Vagina (tissue), 2 donors: ENCODE results near the gene ARSB. TPM values are rescaled to one million over a fixed set of nuclear protein-coding genes. Genes with fewer than 3 reads are reported as not detected.

ENCODE experiments used
- DNase-seq, 2 donors: peaks; one replicate each; pipeline ENCODE4 v3.0.0-alpha.2; 2017; ENCODE audit errors: extremely low spot score in 2 of 2
- H3K27ac ChIP-seq: fragments of 200-600 bp; sonication (generic); one replicate; pipeline ENCODE4 v1.5.1; 2019
- H3K27me3 ChIP-seq: fragments of 200-600 bp; sonication (generic); one replicate; pipeline ENCODE4 v1.5.1; 2019
- H3K36me3 ChIP-seq, 2 donors: fragments of 200-600 bp; sonication (generic); one replicate each; pipeline ENCODE4 v1.5.1; 2017 to 2019
- H3K4me1 ChIP-seq: fragments of 200-600 bp; sonication (generic); one replicate; pipeline ENCODE4 v1.5.1; 2019
- H3K4me3 ChIP-seq, 2 donors: fragments of 200-600 bp; sonication (generic); 1 replicate in 1 of 2; 2 replicates in 1 of 2; pipeline ENCODE4 v1.5.1; 2016 to 2019
- H3K9me3 ChIP-seq: fragments of 200-600 bp; sonication (generic); one replicate; pipeline ENCODE4 v1.5.1; 2019
- CTCF ChIP-seq, 3 experiments: fragments of 450-650 bp in 2 of 3; fragments of 200-600 bp in 1 of 3; sonication (generic) in 1 of 3; IDR thresholded peaks; one replicate each; pipeline ENCODE4 v1.5.1; 2017 to 2019; ENCODE audit warnings: antibody characterized with exemption in 3 of 3, mild to moderate bottlenecking in 2 of 3, moderate library complexity in 2 of 3
- POLR2A ChIP-seq, 2 donors: fragments of 450-650 bp; IDR thresholded peaks; one replicate each; pipeline ENCODE4 v1.6.1; 2017; ENCODE audit warnings: antibody characterized with exemption in 2 of 2, mild to moderate bottlenecking in 2 of 2, moderate library complexity in 2 of 2
- POLR2AphosphoS5 ChIP-seq, 2 donors: sonication (generic); formaldehyde crosslinking; IDR thresholded peaks; one replicate each; pipeline ENCODE4 v1.9.0; 2017; ENCODE audit warnings: antibody characterized with exemption in 2 of 2, mild to moderate bottlenecking in 2 of 2, low read depth in 1 of 2; ENCODE audit not compliant: insufficient read depth in 1 of 2
- intact Hi-C: fragments of 100-400 bp; cut with DNase I; formaldehyde crosslinking; loops from one replicate; pipeline ENCODE4 v1.15.1; 2023
- total RNA-seq: library from RNA; depleted of rRNA; stranded (reverse); fragments of >200 nt; gene quantifications from one replicate; pipeline ENCODE4 v1.2.3, GENCODE V29; 2016

ARSB gene
- total RNA-seq, 1 donor from 2014 or later, result 12.3 TPM

- no peaks in the 10 kb centered on the region for H3K27me3 ChIP-seq
- H3K4me1 ChIP-seq, result no peaks in the 10 kb centered on the region
- no peak overlapping the region for H3K4me3 ChIP-seq
- H3K27ac ChIP-seq, result no peak overlapping the region
- H3K9me3 ChIP-seq, result no peaks in the 10 kb centered on the region
- no peaks in the 10 kb centered on the region for H3K36me3 ChIP-seq
- intact Hi-C loops, result no loop called here
- DNase-seq, result no peak
- no peak for TF ChIP-seq POLR2A (IDR thresholded peaks at IDR 0.05)
- TF ChIP-seq POLR2AphosphoS5 (IDR thresholded peaks at IDR 0.05; ENCODE audit: insufficient read depth in 1 of 2, low read depth in 1 of 2), result no peak
- TF ChIP-seq CTCF (IDR thresholded peaks at IDR 0.05), result no peak
Observed at GRCh38 chr5:78922879-78923621, 62.1 kb downstream of the ARSB start.

- no peak overlapping the region for H3K4me3 ChIP-seq
- no peak overlapping the region for H3K27ac ChIP-seq
- no peaks in the 10 kb centered on the region for H3K36me3 ChIP-seq
- DNase-seq, result no peak
- intact Hi-C loops, result no loop called here
- no peaks in the 10 kb centered on the region for H3K27me3 ChIP-seq
- H3K9me3 ChIP-seq, result no peaks in the 10 kb centered on the region
- H3K4me1 ChIP-seq, result no peaks in the 10 kb centered on the region
- TF ChIP-seq POLR2A (IDR thresholded peaks at IDR 0.05), result no peak
- peak in 1 of 3 experiments; percentile 31 for TF ChIP-seq CTCF (IDR thresholded peaks at IDR 0.05)
- no peak for TF ChIP-seq POLR2AphosphoS5 (IDR thresholded peaks at IDR 0.05; ENCODE audit: insufficient read depth in 1 of 2, low read depth in 1 of 2)
Observed at GRCh38 chr5:78920604-78921003, 64.5 kb downstream of the ARSB start.

GRCh38 chr5:78919796-78920195 lies 65.3 kb downstream of the ARSB start:
- no peaks in the 10 kb centered on the region for H3K9me3 ChIP-seq
- intact Hi-C loops, result no loop called here

GRCh38 chr5:78916044-78916443 lies 69.1 kb downstream of the ARSB start:
- no peak overlapping the region for H3K27ac ChIP-seq
- no peak overlapping the region for H3K4me3 ChIP-seq
- H3K27me3 ChIP-seq, result no peaks in the 10 kb centered on the region
- H3K4me1 ChIP-seq, result no peaks in the 10 kb centered on the region
- no peak for DNase-seq
- intact Hi-C loops, result no loop called here
- H3K36me3 ChIP-seq, result no peaks in the 10 kb centered on the region
- TF ChIP-seq CTCF (IDR thresholded peaks at IDR 0.05) (no peak), POLR2A (IDR thresholded peaks at IDR 0.05) (no peak), POLR2AphosphoS5 (IDR thresholded peaks at IDR 0.05; ENCODE audit: insufficient read depth in 1 of 2, low read depth in 1 of 2) (no peak)
- H3K9me3 ChIP-seq, result no peaks in the 10 kb centered on the region

More at GRCh38 chr5:78919796-78920195, 65.3 kb downstream of the ARSB start:
- no peak for TF ChIP-seq POLR2AphosphoS5 (IDR thresholded peaks at IDR 0.05; ENCODE audit: insufficient read depth in 1 of 2, low read depth in 1 of 2)
- TF ChIP-seq CTCF (IDR thresholded peaks at IDR 0.05), result no peak
- TF ChIP-seq POLR2A (IDR thresholded peaks at IDR 0.05), result no peak
- Histone ChIP-seq H3K4me1 (no peaks in the 10 kb centered on the region), H3K27ac (no peak overlapping the region), H3K4me3 (no peak overlapping the region), H3K36me3 (no peaks in the 10 kb centered on the region), H3K27me3 (no peaks in the 10 kb centered on the region)
- no peak for DNase-seq

GRCh38 chr5:78915170-78915569 lies 69.9 kb downstream of the ARSB start:
- H3K36me3 ChIP-seq, result no peaks in the 10 kb centered on the region
- no peaks in the 10 kb centered on the region for H3K27me3 ChIP-seq
- no peaks in the 10 kb centered on the region for H3K4me1 ChIP-seq
- H3K9me3 ChIP-seq, result no peaks in the 10 kb centered on the region
- H3K4me3 ChIP-seq, result no peak overlapping the region
- H3K27ac ChIP-seq, result no peak overlapping the region
- DNase-seq, result no peak
- no peak for TF ChIP-seq CTCF (IDR thresholded peaks at IDR 0.05)
- no peak for TF ChIP-seq POLR2AphosphoS5 (IDR thresholded peaks at IDR 0.05; ENCODE audit: insufficient read depth in 1 of 2, low read depth in 1 of 2)
- no peak for TF ChIP-seq POLR2A (IDR thresholded peaks at IDR 0.05)
- intact Hi-C loops, result no loop called here
